ENCODE data around the gene CHRNA7.
"Not testable (repeated sequence)": the region's sequence is repeated elsewhere in the genome, so short reads cannot be mapped to it uniquely, and the experiment has no call there.

Gene CHRNA7

DNA sequence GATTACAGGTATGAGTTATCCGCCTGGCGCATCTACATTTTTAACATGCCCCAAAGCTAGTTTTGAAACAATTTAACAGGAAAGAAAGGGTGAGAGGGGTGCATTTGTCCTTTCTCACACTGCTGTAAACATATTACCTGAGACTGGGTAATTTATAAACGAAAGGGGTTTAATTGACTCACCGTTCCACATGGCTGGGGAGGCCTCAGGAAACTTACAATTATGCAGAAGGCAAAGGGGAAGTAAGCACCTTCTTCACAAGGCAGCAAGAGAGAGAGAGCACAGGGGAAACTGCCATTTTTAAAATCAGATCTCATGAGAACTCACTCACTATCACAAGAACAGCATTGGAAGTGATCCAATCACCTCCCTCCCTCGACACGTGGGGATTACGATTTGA is 165.9 kb downstream of the CHRNA7 start:
- not testable (repeated sequence) for H3K4me1 ChIP-seq (ENCODE audit: control insufficient read depth, insufficient read depth, low read length); H3K27ac ChIP-seq (ENCODE audit: low read depth, low read length); H3K4me3 ChIP-seq (ENCODE audit: low read depth, low read length); H3K9ac ChIP-seq (ENCODE audit: low read depth, low read length); H3K36me3 ChIP-seq (ENCODE audit: control insufficient read depth, insufficient read depth, low read length); H3K27me3 ChIP-seq (ENCODE audit: control insufficient read depth, insufficient read depth, low read length); H3K9me3 ChIP-seq (ENCODE audit: control insufficient read depth, insufficient read depth, low read length)

DNA sequence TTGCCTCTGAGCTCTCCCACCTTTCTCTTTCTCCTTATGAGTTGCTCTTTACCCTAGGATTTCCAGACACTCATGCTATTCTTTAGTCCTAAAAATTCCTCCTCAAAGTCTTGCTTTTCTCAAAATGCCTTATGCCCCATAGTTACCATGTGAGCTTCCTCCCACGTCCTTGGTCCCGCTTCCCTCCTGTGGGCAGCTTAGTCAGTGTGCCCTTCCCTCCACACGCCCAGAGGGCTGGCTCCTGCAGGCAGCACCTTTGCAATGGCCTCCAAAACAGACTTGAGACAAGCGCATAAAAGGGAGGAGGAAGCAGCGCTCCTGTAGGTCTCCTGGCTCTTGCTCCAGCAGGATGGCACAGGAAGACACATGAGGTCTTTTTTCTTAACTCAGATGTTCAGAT is 168.6 kb downstream of the CHRNA7 start:
- not testable (repeated sequence) for H3K36me3 ChIP-seq (ENCODE audit: control insufficient read depth, insufficient read depth, low read length); H3K4me3 ChIP-seq (ENCODE audit: low read depth, low read length); H3K9ac ChIP-seq (ENCODE audit: low read depth, low read length); H3K27ac ChIP-seq (ENCODE audit: low read depth, low read length); H3K4me1 ChIP-seq (ENCODE audit: control insufficient read depth, insufficient read depth, low read length); H3K9me3 ChIP-seq (ENCODE audit: control insufficient read depth, insufficient read depth, low read length); H3K27me3 ChIP-seq (ENCODE audit: control insufficient read depth, insufficient read depth, low read length)

DNA sequence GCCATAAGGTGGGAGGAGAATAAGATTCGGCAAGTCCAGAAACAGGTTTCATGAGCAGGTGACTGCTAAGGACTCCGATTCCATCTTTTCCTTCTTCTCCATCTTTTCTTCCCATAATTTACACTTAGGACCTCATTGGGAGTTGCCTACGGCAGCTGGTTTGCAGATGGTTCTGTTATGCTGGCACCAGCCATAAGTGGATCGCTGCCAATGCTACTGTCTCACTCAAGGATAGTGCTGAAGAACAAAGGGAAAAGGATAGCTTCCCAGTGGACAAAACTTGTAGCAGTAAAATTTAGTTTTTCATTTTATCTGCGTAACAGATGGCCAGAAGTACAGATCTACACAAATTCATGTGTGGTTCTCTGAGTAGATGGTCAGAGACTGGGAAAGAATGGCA is 178.8 kb downstream of the CHRNA7 start:
- not testable (repeated sequence) for H3K9ac ChIP-seq (ENCODE audit: low read depth, low read length); H3K27me3 ChIP-seq (ENCODE audit: control insufficient read depth, insufficient read depth, low read length); H3K4me1 ChIP-seq (ENCODE audit: control insufficient read depth, insufficient read depth, low read length); H3K36me3 ChIP-seq (ENCODE audit: control insufficient read depth, insufficient read depth, low read length); H3K9me3 ChIP-seq (ENCODE audit: control insufficient read depth, insufficient read depth, low read length); H3K27ac ChIP-seq (ENCODE audit: low read depth, low read length); H3K4me3 ChIP-seq (ENCODE audit: low read depth, low read length)

DNA sequence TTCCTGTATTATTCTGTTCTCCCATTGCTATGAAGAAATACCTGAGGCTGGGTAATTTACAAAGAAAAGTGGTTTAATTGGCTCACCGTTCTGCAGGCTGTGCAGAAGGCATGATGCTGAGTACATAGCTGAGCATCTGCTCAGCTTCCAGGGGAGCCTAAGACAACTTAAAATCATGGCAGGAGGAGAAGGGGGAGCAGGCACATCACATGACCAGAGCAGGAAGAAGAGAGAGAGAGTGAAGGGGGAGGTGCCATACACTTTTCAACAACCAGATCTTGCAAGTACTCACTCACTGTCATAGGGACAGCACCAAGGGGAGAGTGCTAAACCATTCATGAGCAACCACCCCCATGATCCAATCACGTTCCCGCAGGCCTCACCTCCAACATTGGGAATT is 188.4 kb downstream of the CHRNA7 start:
- Histone ChIP-seq H3K9ac (ENCODE audit: low read depth, low read length) (no peak overlapping the region), H3K4me1 (ENCODE audit: control insufficient read depth, insufficient read depth, low read length) (no peaks in the 10 kb centered on the region), H3K27ac (ENCODE audit: low read depth, low read length) (no peak overlapping the region), H3K27me3 (ENCODE audit: control insufficient read depth, insufficient read depth, low read length) (no peaks in the 10 kb centered on the region), H3K9me3 (ENCODE audit: control insufficient read depth, insufficient read depth, low read length) (no peaks in the 10 kb centered on the region), H3K4me3 (ENCODE audit: low read depth, low read length) (no peak overlapping the region), H3K36me3 (ENCODE audit: control insufficient read depth, insufficient read depth, low read length) (no peaks in the 10 kb centered on the region)
